ENCODE measurements around the gene CHIC1.
"Not testable (repeated sequence)": the region's sequence is repeated elsewhere in the genome, so short reads cannot be mapped to it uniquely, and the experiment has no call there.

Gene CHIC1

GRCh38 chrX:73641669-73642068 lies 78.7 kb downstream of the CHIC1 start:
- H3K27me3 ChIP-seq (ENCODE audit: insufficient read depth, low read length); H3K9me3 ChIP-seq (ENCODE audit: low read length); H3K36me3 ChIP-seq (ENCODE audit: insufficient read depth, low read length); H3K4me1 ChIP-seq (ENCODE audit: insufficient read depth, low read length); H3K4me3 ChIP-seq (ENCODE audit: low read length); H2AFZ ChIP-seq (ENCODE audit: low read depth, low read length): not testable (repeated sequence)

GRCh38 chrX:73647212-73647611 lies 84.2 kb downstream of the CHIC1 start:
- H3K9me3 ChIP-seq (ENCODE audit: low read length) = no peaks in the 10 kb centered on the region
- no peak overlapping the region for H2AFZ ChIP-seq (ENCODE audit: low read depth, low read length)
- no peak overlapping the region for H3K4me3 ChIP-seq (ENCODE audit: low read length)
- no peaks in the 10 kb centered on the region for H3K36me3 ChIP-seq (ENCODE audit: insufficient read depth, low read length)
- H3K27me3 ChIP-seq (ENCODE audit: insufficient read depth, low read length) = no peaks in the 10 kb centered on the region
- H3K4me1 ChIP-seq (ENCODE audit: insufficient read depth, low read length) = no peaks in the 10 kb centered on the region

- H3K4me3 ChIP-seq (ENCODE audit: low read length) = no peak overlapping the region
- no peaks in the 10 kb centered on the region for H3K36me3 ChIP-seq (ENCODE audit: insufficient read depth, low read length)
- no peaks in the 10 kb centered on the region for H3K27me3 ChIP-seq (ENCODE audit: insufficient read depth, low read length)
- H3K4me1 ChIP-seq (ENCODE audit: insufficient read depth, low read length) = no peaks in the 10 kb centered on the region
- H2AFZ ChIP-seq (ENCODE audit: low read depth, low read length) = no peak overlapping the region
- no peaks in the 10 kb centered on the region for H3K9me3 ChIP-seq (ENCODE audit: low read length)
Measured at GRCh38 chrX:73647632-73648322, 84.8 kb downstream of the CHIC1 start.

DNA sequence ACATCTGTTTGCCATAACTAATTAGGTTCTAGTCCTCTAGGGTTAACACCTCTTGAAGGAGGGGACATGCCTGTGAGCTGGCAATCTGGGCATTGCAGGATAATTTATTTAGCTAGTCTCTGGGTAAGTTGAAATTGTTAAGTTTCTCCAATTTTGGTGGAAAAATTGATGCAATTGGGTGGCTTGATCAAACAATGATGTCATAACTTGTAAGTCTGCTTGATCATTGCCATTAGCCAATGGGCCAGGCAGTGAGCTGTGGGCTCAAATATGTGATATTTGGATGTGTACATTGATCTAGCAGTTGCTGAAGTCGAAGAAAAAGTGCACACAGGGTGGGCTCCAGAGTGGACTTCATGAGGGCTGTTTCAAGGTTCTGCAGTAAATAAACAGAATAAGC lies 98.3 kb downstream of the CHIC1 start:
- not testable (repeated sequence) for H3K27me3 ChIP-seq (ENCODE audit: insufficient read depth, low read length); H3K4me3 ChIP-seq (ENCODE audit: low read length); H3K4me1 ChIP-seq (ENCODE audit: insufficient read depth, low read length); H2AFZ ChIP-seq (ENCODE audit: low read depth, low read length); H3K9me3 ChIP-seq (ENCODE audit: low read length); H3K36me3 ChIP-seq (ENCODE audit: insufficient read depth, low read length)

DNA sequence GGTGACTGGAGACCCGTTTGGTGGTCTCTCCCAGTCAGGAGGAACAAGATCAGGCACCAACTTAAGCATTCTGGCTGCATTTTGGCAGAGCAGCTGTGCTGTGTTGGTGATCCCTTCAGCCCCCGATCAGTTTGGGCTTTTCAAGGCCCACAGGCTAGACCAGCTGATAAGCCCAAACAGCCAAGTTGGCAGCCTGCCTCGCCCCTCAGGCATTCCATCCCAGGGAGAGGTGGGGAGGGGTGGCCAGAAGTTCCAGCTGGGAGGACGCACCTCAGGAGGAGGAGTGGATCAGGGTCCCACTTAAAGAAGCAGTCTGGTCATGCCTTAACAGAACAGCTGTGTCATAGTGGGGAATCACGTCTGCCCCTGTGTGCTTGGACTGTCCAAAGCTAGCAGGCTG lies 105.8 kb downstream of the CHIC1 start:
- no peaks in the 10 kb centered on the region for H3K9me3 ChIP-seq (ENCODE audit: low read length)
- H3K4me3 ChIP-seq (ENCODE audit: low read length) = no peak overlapping the region
- H3K4me1 ChIP-seq (ENCODE audit: insufficient read depth, low read length) = no peaks in the 10 kb centered on the region
- no peaks in the 10 kb centered on the region for H3K36me3 ChIP-seq (ENCODE audit: insufficient read depth, low read length)
- no peaks in the 10 kb centered on the region for H3K27me3 ChIP-seq (ENCODE audit: insufficient read depth, low read length)
- no peak overlapping the region for H2AFZ ChIP-seq (ENCODE audit: low read depth, low read length)

DNA sequence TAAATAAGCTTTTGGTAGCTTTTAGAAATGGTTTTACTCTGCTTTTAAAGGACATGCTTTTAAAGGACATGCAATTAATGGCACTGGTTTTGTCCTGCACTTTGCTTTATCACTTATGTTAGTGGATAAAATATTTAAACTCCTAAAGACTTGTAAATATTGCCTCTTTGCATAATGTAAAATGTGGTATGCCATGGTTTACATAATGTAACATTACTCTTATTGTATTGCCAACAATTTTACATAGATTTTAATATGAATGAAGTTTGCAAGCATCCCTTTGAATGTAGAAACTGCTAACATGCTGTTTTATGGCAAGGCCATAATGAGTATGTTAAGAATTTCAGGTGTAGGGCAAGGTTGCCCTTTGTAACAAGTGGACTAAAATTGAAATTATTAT lies 118.4 kb downstream of the CHIC1 start:
- Histone ChIP-seq H3K36me3 (ENCODE audit: insufficient read depth, low read length) (no peaks in the 10 kb centered on the region), H3K4me3 (ENCODE audit: low read length) (no peak overlapping the region), H3K27me3 (ENCODE audit: insufficient read depth, low read length) (peaks cover 2% of the 10 kb centered on the region), H3K9me3 (ENCODE audit: low read length) (no peaks in the 10 kb centered on the region), H2AFZ (ENCODE audit: low read depth, low read length) (no peak overlapping the region), H3K4me1 (ENCODE audit: insufficient read depth, low read length) (no peaks in the 10 kb centered on the region)

GRCh38 chrX:73683236-73683859 lies 120.4 kb downstream of the CHIC1 start:
- no peaks in the 10 kb centered on the region for H3K9me3 ChIP-seq (ENCODE audit: low read length)
- H3K4me3 ChIP-seq (ENCODE audit: low read length) = no peak overlapping the region
- H3K27me3 ChIP-seq (ENCODE audit: insufficient read depth, low read length) = peaks cover 2% of the 10 kb centered on the region
- H2AFZ ChIP-seq (ENCODE audit: low read depth, low read length) = no peak overlapping the region
- no peaks in the 10 kb centered on the region for H3K36me3 ChIP-seq (ENCODE audit: insufficient read depth, low read length)
- no peaks in the 10 kb centered on the region for H3K4me1 ChIP-seq (ENCODE audit: insufficient read depth, low read length)

DNA sequence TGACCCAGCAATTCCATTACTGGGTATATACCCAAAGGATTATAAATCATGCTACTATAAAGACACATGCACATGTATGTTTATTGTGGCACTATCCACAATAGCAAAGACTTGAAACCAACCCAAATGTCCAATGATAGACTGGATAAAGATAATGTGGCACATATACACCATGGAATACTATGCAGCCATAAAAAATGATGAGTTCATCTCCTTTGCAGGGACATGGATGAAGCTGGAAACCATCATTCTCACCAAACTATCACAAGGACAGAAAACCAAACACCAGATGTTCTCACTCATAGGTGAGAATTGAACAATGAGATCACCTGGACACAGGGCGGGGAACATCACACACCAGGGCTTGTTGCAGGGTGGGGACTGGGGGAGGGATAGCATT lies 144.0 kb downstream of the CHIC1 start:
- not testable (repeated sequence) for H3K36me3 ChIP-seq (ENCODE audit: insufficient read depth, low read length); H2AFZ ChIP-seq (ENCODE audit: low read depth, low read length); H3K4me3 ChIP-seq (ENCODE audit: low read length); H3K9me3 ChIP-seq (ENCODE audit: low read length); H3K27me3 ChIP-seq (ENCODE audit: insufficient read depth, low read length); H3K4me1 ChIP-seq (ENCODE audit: insufficient read depth, low read length)

GRCh38 chrX:73728602-73729001 lies 165.6 kb downstream of the CHIC1 start:
- H3K4me1 ChIP-seq (ENCODE audit: insufficient read depth, low read length) = peaks cover 19% of the 10 kb centered on the region
- no peak overlapping the region for H2AFZ ChIP-seq (ENCODE audit: low read depth, low read length)
- no peaks in the 10 kb centered on the region for H3K9me3 ChIP-seq (ENCODE audit: low read length)
- no peak overlapping the region for H3K4me3 ChIP-seq (ENCODE audit: low read length)
- H3K36me3 ChIP-seq (ENCODE audit: insufficient read depth, low read length) = no peaks in the 10 kb centered on the region
- no peaks in the 10 kb centered on the region for H3K27me3 ChIP-seq (ENCODE audit: insufficient read depth, low read length)
